ENCODE measurements around the gene COQ5. TPM values are rescaled to one million over a fixed set of nuclear protein-coding genes. Genes with fewer than 3 reads are reported as not detected.
"Not testable (repeated sequence)": the region's sequence is repeated elsewhere in the genome, so short reads cannot be mapped to it uniquely, and the experiment has no call there.

COQ5 gene
- total RNA-seq, 5 donors from 2014 or later (not counting 1 experiment from before 2014, with no cell fraction given), result 11.3 to 23.4 (median 21.5) TPM

- H3K9me3 ChIP-seq, result no peaks in the 10 kb centered on the region
- no peaks in the 10 kb centered on the region for H3K9me3 Mint-ChIP-seq
- H3K27me3 Mint-ChIP-seq, result no peaks in the 10 kb centered on the region
- H3K4me1 ChIP-seq (ENCODE audit: control insufficient read depth in 1 of 2, extremely low read depth in 1 of 2, insufficient read depth in 2 of 2, low read length in 2 of 2), result peaks cover 39 to 40% of the 10 kb centered on the region in 2 experiments
- ChIA-PET POLR2A (interaction anchor here (0.6 to 1.0 kb wide), 4 partner anchors 10 to 47 kb away, joined by 3 to 8 read pairs (median 4); partner anchors contain the start of gene POP5 (in 1 of the 2)), CTCF (interaction anchor here in 1 of 2 donors (1.0 kb wide), 1 partner anchor 95 kb away, joined by 4 read pairs; no protein-coding TSS in a partner anchor)
- peak; percentile 75 to 82 (median 77) for ATAC-seq (replicated peaks in 1 of 4)
- H3K36me3 Mint-ChIP-seq, result peaks cover 4% of the 10 kb centered on the region
- WGBS (ENCODE audit: insufficient coverage), result 0% methylated on average over 39 of the region's 43 CpGs
- no peaks in the 10 kb centered on the region for H3K27me3 ChIP-seq (replicated peaks in 1 of 2; ENCODE audit: control insufficient read depth in 2 of 2, extremely low read depth in 1 of 2, insufficient read depth in 2 of 2, low read length in 1 of 2)
- peak within 1 kb of the TSS; percentile 56 for H3K27ac ChIP-seq (ENCODE audit: low read length)
- H3K4me3 ChIP-seq (ENCODE audit: control insufficient read depth in 1 of 2, extremely low read depth in 1 of 2, low read length in 1 of 2), result peak within 1 kb of the TSS; percentile 80 to 89
- H3K36me3 ChIP-seq (ENCODE audit: control insufficient read depth in 2 of 2, extremely low read depth in 1 of 2, insufficient read depth in 1 of 2, low read length in 1 of 2), result peaks cover 0 to 5% of the 10 kb centered on the region in 2 donors
- peaks cover 54 to 58% (median 57%) of the 10 kb centered on the region in 3 donors for H3K4me1 Mint-ChIP-seq
- H3K4me3 Mint-ChIP-seq, result peak within 1 kb of the TSS; percentile 91 to 97 (median 96)
- peak; percentile 45 to 91 (median 64) for DNase-seq
- peak within 1 kb of the TSS; percentile 89 to 92 for H3K27ac Mint-ChIP-seq
Measured at GRCh38 chr12:120534203-120534702, 5.3 kb upstream of the COQ5 start, which contains the start of gene RNF10. Gene RNF10 (plus strand): TSS chr12:120534356. CDS start chr12:120534812, 456 bp downstream.

DNA sequence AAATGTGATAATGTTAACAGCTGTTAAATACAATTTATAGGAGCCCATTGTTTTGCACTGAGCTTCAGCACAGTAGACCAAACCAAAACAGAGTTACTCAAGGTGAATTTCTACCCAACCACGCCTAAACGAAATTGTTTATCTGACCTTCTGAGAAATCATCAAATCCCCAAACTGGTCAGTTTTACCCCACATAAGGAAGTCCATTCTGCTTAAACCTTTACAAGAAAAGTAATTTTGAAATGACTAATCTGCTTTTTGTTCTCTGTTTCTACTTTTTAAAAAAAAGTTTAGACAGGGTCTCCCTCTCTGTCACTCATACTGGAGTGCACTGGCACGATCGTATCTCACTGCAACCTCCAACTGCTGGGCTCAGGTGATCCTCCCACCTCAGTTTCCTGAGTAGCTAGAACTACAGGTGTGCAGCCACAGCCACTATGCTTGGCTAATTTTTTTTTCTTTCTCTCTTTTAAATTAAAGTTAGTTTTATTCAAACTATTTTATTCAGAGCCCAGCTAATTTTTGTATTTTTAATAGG lies 3.8 kb upstream of the COQ5 start:
- H3K4me3 Mint-ChIP-seq, result no peak overlapping the region
- WGBS (ENCODE audit: insufficient coverage), result no CpG with 5 or more reads among the region's 4 CpGs
- H3K4me1 ChIP-seq (ENCODE audit: control insufficient read depth in 1 of 2, extremely low read depth in 1 of 2, insufficient read depth in 2 of 2, low read length in 2 of 2), result peaks cover 28 to 36% of the 10 kb centered on the region in 2 experiments
- peaks cover 0 to 2% of the 10 kb centered on the region in 2 donors for H3K36me3 ChIP-seq (ENCODE audit: control insufficient read depth in 2 of 2, extremely low read depth in 1 of 2, insufficient read depth in 1 of 2, low read length in 1 of 2)
- peaks cover 3% of the 10 kb centered on the region for H3K36me3 Mint-ChIP-seq
- ChIA-PET POLR2A (no interaction called here), CTCF (no interaction called here)
- no peak overlapping the region for H3K4me3 ChIP-seq (ENCODE audit: control insufficient read depth in 1 of 2, extremely low read depth in 1 of 2, low read length in 1 of 2)
- H3K27ac ChIP-seq (ENCODE audit: low read length), result no peak overlapping the region
- DNase-seq, result no peak
- no peaks in the 10 kb centered on the region for H3K9me3 ChIP-seq
- ATAC-seq (replicated peaks in 1 of 4), result no peak
- H3K4me1 Mint-ChIP-seq, result peaks cover 48 to 54% (median 52%) of the 10 kb centered on the region in 3 donors
- no peaks in the 10 kb centered on the region for H3K9me3 Mint-ChIP-seq
- peak overlapping the region in 1 of 2 donors; percentile 57 for H3K27ac Mint-ChIP-seq
- no peaks in the 10 kb centered on the region for H3K27me3 ChIP-seq (replicated peaks in 1 of 2; ENCODE audit: control insufficient read depth in 2 of 2, extremely low read depth in 1 of 2, insufficient read depth in 2 of 2, low read length in 1 of 2)
- no peaks in the 10 kb centered on the region for H3K27me3 Mint-ChIP-seq

DNA sequence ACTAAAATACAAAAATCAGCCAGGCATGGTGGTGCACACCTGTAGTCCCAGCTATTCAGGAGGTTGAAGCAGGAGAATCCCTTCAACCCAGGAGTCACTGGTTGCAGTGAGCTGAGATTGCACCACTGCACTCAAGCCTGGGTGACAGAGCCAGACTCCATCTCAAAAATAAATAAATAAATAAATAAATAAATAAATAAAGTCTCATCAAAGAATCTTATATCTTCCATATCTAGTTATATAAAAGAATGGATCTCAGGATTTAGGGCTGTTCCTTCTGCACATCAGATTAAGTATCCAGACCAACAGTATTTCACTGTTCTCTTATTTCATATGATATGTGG lies 1.4 kb upstream of the COQ5 start:
- H3K27me3 ChIP-seq (replicated peaks in 1 of 2; ENCODE audit: control insufficient read depth in 2 of 2, extremely low read depth in 1 of 2, insufficient read depth in 2 of 2, low read length in 1 of 2); H3K9me3 Mint-ChIP-seq; H3K36me3 Mint-ChIP-seq; H3K27me3 Mint-ChIP-seq; ATAC-seq (replicated peaks in 1 of 4); H3K27ac ChIP-seq (ENCODE audit: low read length); POLR2A ChIA-PET; H3K4me3 ChIP-seq (ENCODE audit: control insufficient read depth in 1 of 2, extremely low read depth in 1 of 2, low read length in 1 of 2); DNase-seq; H3K36me3 ChIP-seq (ENCODE audit: control insufficient read depth in 2 of 2, extremely low read depth in 1 of 2, insufficient read depth in 1 of 2, low read length in 1 of 2); H3K9me3 ChIP-seq; H3K27ac Mint-ChIP-seq; CTCF ChIA-PET: not testable (repeated sequence)
- H3K4me1 ChIP-seq (ENCODE audit: control insufficient read depth in 1 of 2, extremely low read depth in 1 of 2, insufficient read depth in 2 of 2, low read length in 2 of 2), result peaks cover 8 to 20% of the 10 kb centered on the region in 2 experiments
- Mint-ChIP-seq H3K4me1 (peaks cover 30 to 37% (median 33%) of the 10 kb centered on the region in 3 donors), H3K4me3 (peak overlapping the region; percentile 100)

- peak in 1 of 35 experiments; percentile 33 for DNase-seq
- H3K27ac Mint-ChIP-seq, result peak overlapping the region; percentile 99
Measured at GRCh38 chr12:120529641-120530417, 871 bp upstream of the COQ5 start.

GRCh38 chr12:120522568-120522967 lies 6.4 kb downstream of the COQ5 start:
- CTCF ChIA-PET, result interaction anchor here in 1 of 2 donors (0.6 kb wide), 1 partner anchor 1031 kb away, joined by 3 read pairs; no protein-coding TSS in a partner anchor
- Histone ChIP-seq H3K4me1 (ENCODE audit: control insufficient read depth in 1 of 2, extremely low read depth in 1 of 2, insufficient read depth in 2 of 2, low read length in 2 of 2) (no peaks in the 10 kb centered on the region), H3K27ac (ENCODE audit: low read length) (no peak overlapping the region), H3K4me3 (ENCODE audit: control insufficient read depth in 1 of 2, extremely low read depth in 1 of 2, low read length in 1 of 2) (no peak overlapping the region), H3K27me3 (replicated peaks in 1 of 2; ENCODE audit: control insufficient read depth in 2 of 2, extremely low read depth in 1 of 2, insufficient read depth in 2 of 2, low read length in 1 of 2) (no peaks in the 10 kb centered on the region), H3K9me3 (no peaks in the 10 kb centered on the region), H3K36me3 (ENCODE audit: control insufficient read depth in 2 of 2, extremely low read depth in 1 of 2, insufficient read depth in 1 of 2, low read length in 1 of 2) (peaks cover 0 to 3% of the 10 kb centered on the region in 2 donors)
- peaks cover 5% of the 10 kb centered on the region for H3K36me3 Mint-ChIP-seq
- H3K9me3 Mint-ChIP-seq, result no peaks in the 10 kb centered on the region
- H3K27ac Mint-ChIP-seq, result no peak overlapping the region
- H3K4me3 Mint-ChIP-seq, result no peak overlapping the region
- H3K27me3 Mint-ChIP-seq, result no peaks in the 10 kb centered on the region
- no peak for ATAC-seq (replicated peaks in 1 of 4)
- H3K4me1 Mint-ChIP-seq, result peaks cover 4 to 6% (median 5%) of the 10 kb centered on the region in 3 donors
- DNase-seq, result no peak
- POLR2A ChIA-PET, result no interaction called here
- WGBS (ENCODE audit: insufficient coverage), result 95% methylated on average over 8 of the region's 9 CpGs

More at GRCh38 chr12:120529641-120530417, 871 bp upstream of the COQ5 start:
- Histone ChIP-seq H3K36me3 (ENCODE audit: control insufficient read depth in 2 of 2, extremely low read depth in 1 of 2, insufficient read depth in 1 of 2, low read length in 1 of 2) (no peaks in the 10 kb centered on the region), H3K27ac (ENCODE audit: low read length) (peak overlapping the region; percentile 83), H3K4me3 (ENCODE audit: control insufficient read depth in 1 of 2, extremely low read depth in 1 of 2, low read length in 1 of 2) (peak overlapping the region; percentile 95 to 96), H3K9me3 (no peaks in the 10 kb centered on the region), H3K27me3 (replicated peaks in 1 of 2; ENCODE audit: control insufficient read depth in 2 of 2, extremely low read depth in 1 of 2, insufficient read depth in 2 of 2, low read length in 1 of 2) (no peaks in the 10 kb centered on the region), H3K4me1 (ENCODE audit: control insufficient read depth in 1 of 2, extremely low read depth in 1 of 2, insufficient read depth in 2 of 2, low read length in 2 of 2) (peaks cover 6 to 20% of the 10 kb centered on the region in 2 experiments)
- Mint-ChIP-seq H3K9me3 (no peaks in the 10 kb centered on the region), H3K27me3 (no peaks in the 10 kb centered on the region), H3K4me1 (peaks cover 28 to 37% (median 29%) of the 10 kb centered on the region in 3 donors), H3K36me3 (no peaks in the 10 kb centered on the region), H3K4me3 (peak overlapping the region; percentile 100)
- POLR2A ChIA-PET, result interaction anchor here in 1 of 2 donors (1.7 kb wide), 1 partner anchor 9 kb away, joined by 8 read pairs; no protein-coding TSS in a partner anchor
- ATAC-seq (replicated peaks in 1 of 4), result no peak
- WGBS (ENCODE audit: insufficient coverage), result 71% methylated on average over 7 of the region's 19 CpGs
- CTCF ChIA-PET, result no interaction called here

- CTCF ChIA-PET; POLR2A ChIA-PET; H3K27me3 Mint-ChIP-seq; H3K4me3 ChIP-seq (ENCODE audit: control insufficient read depth in 1 of 2, extremely low read depth in 1 of 2, low read length in 1 of 2); H3K27ac ChIP-seq (ENCODE audit: low read length); H3K27me3 ChIP-seq (replicated peaks in 1 of 2; ENCODE audit: control insufficient read depth in 2 of 2, extremely low read depth in 1 of 2, insufficient read depth in 2 of 2, low read length in 1 of 2); H3K27ac Mint-ChIP-seq; H3K4me3 Mint-ChIP-seq; H3K9me3 Mint-ChIP-seq; DNase-seq; H3K9me3 ChIP-seq; ATAC-seq (replicated peaks in 1 of 4); H3K4me1 ChIP-seq (ENCODE audit: control insufficient read depth in 1 of 2, extremely low read depth in 1 of 2, insufficient read depth in 2 of 2, low read length in 2 of 2); H3K4me1 Mint-ChIP-seq: not testable (repeated sequence)
- 100% methylated on average over 5 of the region's 8 CpGs for WGBS (ENCODE audit: insufficient coverage)
- peaks cover 3 to 14% of the 10 kb centered on the region in 2 donors for H3K36me3 ChIP-seq (ENCODE audit: control insufficient read depth in 2 of 2, extremely low read depth in 1 of 2, insufficient read depth in 1 of 2, low read length in 1 of 2)
- peaks cover 17% of the 10 kb centered on the region for H3K36me3 Mint-ChIP-seq
Measured at GRCh38 chr12:120519324-120519723, 9.6 kb downstream of the COQ5 start.
